ENCODE data around the gene SERTAD4. TPM values are rescaled to one million over a fixed set of nuclear protein-coding genes. Genes with fewer than 3 reads are reported as not detected.
A peak's percentile ranks its signal among the peaks of the same experiment; 100 is the strongest.

SERTAD4 gene
- total and polyA plus RNA-seq, 10 donors = 0.02 to 0.09 (median 0.06) TPM; not detected in 5

DNA sequence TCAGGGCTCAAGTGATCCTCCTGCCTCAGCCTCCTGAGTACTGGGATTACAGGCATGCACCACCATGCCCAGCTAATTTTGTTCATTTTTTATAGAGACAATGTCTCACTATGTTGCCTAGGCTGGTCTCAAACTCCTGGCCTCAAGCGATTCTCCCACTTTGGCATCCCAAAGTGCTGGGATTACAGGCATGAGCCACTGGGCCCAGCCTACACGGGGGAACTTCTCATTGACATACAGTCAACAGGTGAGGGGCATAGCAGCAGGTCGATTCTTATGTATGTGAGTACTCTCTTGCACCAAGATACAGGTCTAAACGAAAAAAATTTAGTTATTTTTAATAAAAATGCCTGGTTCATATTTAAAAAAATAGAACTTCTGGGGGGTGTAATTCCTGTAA is 56.7 kb downstream of the SERTAD4 start:
- peaks cover 5 to 91% (median 25%) of the 10 kb centered on the region in 7 donors for H3K27me3 ChIP-seq (replicated peaks in 1 of 7)
- intact Hi-C loops (cut with DNase I; ENCODE audit: low total_unique reads) = no loop called here
- no peaks in the 10 kb centered on the region for H3K9me3 ChIP-seq
- 65 to 80% (median 72%) methylated on average over 4 of the region's 4 CpGs for WGBS, 5 donors
- no peak for DNase-seq
- TF ChIP-seq POLR2A (IDR thresholded peaks at IDR 0.05) (no peak), POLR2AphosphoS5 (IDR thresholded peaks at IDR 0.05) (no peak)
- TF ChIP-seq, protein P1, sequence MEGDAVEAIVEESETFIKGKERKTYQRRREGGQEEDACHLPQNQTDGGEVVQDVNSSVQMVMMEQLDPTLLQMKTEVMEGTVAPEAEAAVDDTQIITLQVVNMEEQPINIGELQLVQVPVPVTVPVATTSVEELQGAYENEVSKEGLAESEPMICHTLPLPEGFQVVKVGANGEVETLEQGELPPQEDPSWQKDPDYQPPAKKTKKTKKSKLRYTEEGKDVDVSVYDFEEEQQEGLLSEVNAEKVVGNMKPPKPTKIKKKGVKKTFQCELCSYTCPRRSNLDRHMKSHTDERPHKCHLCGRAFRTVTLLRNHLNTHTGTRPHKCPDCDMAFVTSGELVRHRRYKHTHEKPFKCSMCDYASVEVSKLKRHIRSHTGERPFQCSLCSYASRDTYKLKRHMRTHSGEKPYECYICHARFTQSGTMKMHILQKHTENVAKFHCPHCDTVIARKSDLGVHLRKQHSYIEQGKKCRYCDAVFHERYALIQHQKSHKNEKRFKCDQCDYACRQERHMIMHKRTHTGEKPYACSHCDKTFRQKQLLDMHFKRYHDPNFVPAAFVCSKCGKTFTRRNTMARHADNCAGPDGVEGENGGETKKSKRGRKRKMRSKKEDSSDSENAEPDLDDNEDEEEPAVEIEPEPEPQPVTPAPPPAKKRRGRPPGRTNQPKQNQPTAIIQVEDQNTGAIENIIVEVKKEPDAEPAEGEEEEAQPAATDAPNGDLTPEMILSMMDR (IDR thresholded peaks at IDR 0.05 in 8 of 11, conservative IDR thresholded peaks at IDR 0.05 in 3 of 11) = no peak
- peaks cover 3 to 14% (median 12%) of the 10 kb centered on the region in 6 donors for H3K4me1 ChIP-seq
- no peak overlapping the region for H3K4me3 ChIP-seq
- H3K27ac ChIP-seq = no peak overlapping the region
- H3K36me3 ChIP-seq = no peaks in the 10 kb centered on the region

DNA sequence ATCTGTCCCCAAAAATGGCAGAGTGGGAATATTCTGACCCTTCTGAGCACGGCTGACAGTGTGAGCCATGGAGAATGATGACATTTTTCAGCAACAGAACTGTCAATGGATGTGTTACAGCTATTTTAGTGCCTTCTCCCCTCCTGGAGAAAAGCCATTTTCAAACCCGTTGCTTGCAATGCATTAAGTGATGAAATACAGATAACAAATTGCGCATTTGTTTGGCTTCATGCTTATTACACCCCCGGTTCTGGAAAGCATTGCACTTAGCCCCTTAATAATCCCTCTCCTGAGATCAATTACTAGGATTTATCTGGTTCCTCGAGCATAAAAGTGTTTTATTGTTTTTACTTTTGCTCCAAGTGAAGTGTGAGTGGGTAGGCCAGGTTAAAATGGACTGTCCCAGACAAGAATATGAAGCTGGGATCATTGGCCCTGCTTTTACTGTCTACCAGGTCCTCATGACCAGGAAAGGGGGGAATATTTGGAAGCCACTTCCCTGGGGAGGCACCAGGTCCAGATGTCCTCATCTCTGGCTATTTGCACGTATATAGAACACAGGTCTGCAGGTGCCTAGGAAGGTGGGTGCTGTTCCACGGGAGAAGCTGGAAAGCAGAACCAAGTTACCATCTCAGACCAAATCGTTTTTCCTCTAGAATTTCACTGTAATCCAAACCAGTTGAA is 58.6 kb downstream of the SERTAD4 start:
- intact Hi-C loops (cut with DNase I; ENCODE audit: low total_unique reads) = no loop called here
- no peaks in the 10 kb centered on the region for H3K9me3 ChIP-seq
- DNase-seq = no peak
- H3K4me3 ChIP-seq = no peak overlapping the region
- TF ChIP-seq, protein P1 (IDR thresholded peaks at IDR 0.05 in 8 of 11, conservative IDR thresholded peaks at IDR 0.05 in 3 of 11) = no peak
- TF ChIP-seq POLR2A (IDR thresholded peaks at IDR 0.05) = no peak
- no peak for TF ChIP-seq POLR2AphosphoS5 (IDR thresholded peaks at IDR 0.05)
- H3K36me3 ChIP-seq = no peaks in the 10 kb centered on the region
- 50 to 66% (median 64%) methylated on average over 8 of the region's 8 CpGs for WGBS, 5 donors
- H3K27me3 ChIP-seq (replicated peaks in 1 of 7) = peaks cover 5 to 84% (median 25%) of the 10 kb centered on the region in 7 donors
- no peak overlapping the region for H3K27ac ChIP-seq
- H3K4me1 ChIP-seq = peaks cover 3 to 14% (median 12%) of the 10 kb centered on the region in 6 donors

DNA sequence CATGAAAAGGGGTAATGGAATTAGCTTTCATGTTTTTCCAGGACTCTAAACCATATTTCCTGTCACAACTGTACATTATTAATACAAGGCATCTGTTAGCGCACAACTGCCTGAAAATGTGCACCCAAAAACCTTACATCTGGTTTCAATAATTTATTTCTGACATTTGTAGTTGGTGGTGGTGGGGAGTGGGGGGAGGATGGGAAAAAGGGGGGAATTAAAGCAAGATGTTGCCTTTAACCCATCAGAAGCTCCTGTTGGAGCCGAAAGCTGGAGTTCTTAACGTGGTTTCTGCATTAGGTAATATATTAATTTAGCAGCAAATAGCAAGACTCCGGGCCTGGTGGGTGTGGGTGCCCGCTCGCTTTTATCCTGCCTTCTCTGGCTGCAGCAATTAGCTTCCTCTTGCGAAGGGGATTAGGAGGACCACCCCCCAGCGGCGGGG is 59.2 kb downstream of the SERTAD4 start:
- H3K36me3 ChIP-seq = no peaks in the 10 kb centered on the region
- peaks cover 3 to 14% (median 12%) of the 10 kb centered on the region in 6 donors for H3K4me1 ChIP-seq
- intact Hi-C loops (cut with DNase I; ENCODE audit: low total_unique reads) = no loop called here
- 10 to 26% (median 13%) methylated on average over 8 to 9 of the region's 9 CpGs for WGBS, 5 donors
- H3K9me3 ChIP-seq = no peaks in the 10 kb centered on the region
- H3K27ac ChIP-seq = no peak overlapping the region
- H3K4me3 ChIP-seq = peak overlapping the region in 5 of 8 donors; percentile 9 to 61 (median 27)
- TF ChIP-seq, protein P1 (IDR thresholded peaks at IDR 0.05 in 8 of 11, conservative IDR thresholded peaks at IDR 0.05 in 3 of 11) = no peak
- TF ChIP-seq POLR2AphosphoS5 (IDR thresholded peaks at IDR 0.05) (no peak), POLR2A (IDR thresholded peaks at IDR 0.05) (no peak)
- no peak for DNase-seq
- H3K27me3 ChIP-seq (replicated peaks in 1 of 7) = peaks cover 5 to 78% (median 25%) of the 10 kb centered on the region in 7 donors

DNA sequence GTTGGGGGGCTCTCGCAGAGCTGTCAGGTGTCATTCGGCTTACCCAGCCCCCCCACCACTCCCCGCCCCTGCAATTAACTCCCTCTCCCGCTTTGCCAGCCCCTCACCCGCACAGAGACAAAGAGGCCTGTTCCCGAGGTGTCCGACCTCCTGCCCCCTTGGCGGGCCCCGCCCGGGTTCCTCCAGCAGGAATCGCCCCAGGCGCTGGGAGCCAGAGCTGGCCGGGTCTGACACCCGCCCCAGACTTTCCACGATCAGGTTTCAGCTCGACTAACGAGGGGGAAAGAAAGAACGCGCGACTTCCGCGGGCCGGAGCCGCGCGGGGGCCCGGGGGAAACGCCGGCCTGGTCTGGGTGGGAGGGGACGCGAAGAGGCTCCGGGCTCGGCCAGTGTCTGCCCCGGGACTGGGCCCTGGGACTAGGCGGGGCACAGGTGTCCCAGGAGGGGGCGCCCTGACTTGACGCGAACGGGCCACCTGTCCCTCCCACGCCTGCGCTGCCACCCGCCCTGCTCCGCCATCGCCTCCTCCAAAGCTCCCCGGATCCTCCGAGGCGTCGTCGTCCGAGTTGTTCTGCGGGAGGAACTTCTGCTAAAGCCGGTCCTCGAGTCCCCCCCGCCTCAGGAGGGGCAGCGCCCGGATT is 59.8 kb downstream of the SERTAD4 start:
- H3K27ac ChIP-seq = no peak overlapping the region
- peaks cover 3 to 14% (median 12%) of the 10 kb centered on the region in 6 donors for H3K4me1 ChIP-seq
- intact Hi-C loops (cut with DNase I; ENCODE audit: low total_unique reads) = no loop called here
- peak overlapping the region in 7 of 8 donors; percentile 9 to 61 (median 26) for H3K4me3 ChIP-seq
- WGBS, 5 donors = 3 to 4% (median 3%) methylated on average over 38 to 56 of the region's 56 CpGs
- H3K27me3 ChIP-seq (replicated peaks in 1 of 7) = peaks cover 5 to 75% (median 25%) of the 10 kb centered on the region in 7 donors
- peak; percentile 78 for DNase-seq
- no peaks in the 10 kb centered on the region for H3K9me3 ChIP-seq
- no peaks in the 10 kb centered on the region for H3K36me3 ChIP-seq
- TF ChIP-seq, protein P1 (IDR thresholded peaks at IDR 0.05 in 8 of 11, conservative IDR thresholded peaks at IDR 0.05 in 3 of 11) = peak in 3 of 11 experiments; percentile 20 to 33 (median 20)
- TF ChIP-seq POLR2AphosphoS5 (IDR thresholded peaks at IDR 0.05) (no peak), POLR2A (IDR thresholded peaks at IDR 0.05) (no peak)

All from spleen (tissue), 11 donors.